H1 (cell line): ENCODE data around the gene ATP7B. TPM values are rescaled to one million over a fixed set of nuclear protein-coding genes. Genes with fewer than 3 reads are reported as not detected.
A peak's percentile ranks its signal among the peaks of the same experiment; 100 is the strongest.

Source experiments
- CTCF ChIA-PET: fragments of 300-600 bp; sonication (Branson Sonifier 250); formaldehyde crosslinking; loops from one replicate; lab custom pipeline; 2021; ENCODE audit not compliant: partially characterized antibody; lab: Charles Lee
- POLR2A ChIA-PET: fragments of 300-600 bp; sonication (Branson Sonifier 250); formaldehyde crosslinking; loops from one replicate; lab custom pipeline; 2021; ENCODE audit warnings: inconsistent platforms; ENCODE audit not compliant: partially characterized antibody; lab: Charles Lee
- DNase-seq, 2 experiments: peaks; one replicate each; pipeline versions ENCODE4 v3.0.0 to v3.0.0-alpha.2; 2010 to 2022; ENCODE audit warnings: low spot score in 2 of 2, low read depth in 1 of 2, mixed read lengths in 1 of 2
- FAIRE-seq: peaks from 2 replicates; lab custom pipeline; 2011; peaks lifted over from hg19 to GRCh38; lab: Jason Lieb, UNC
- H2AFZ ChIP-seq: 2 replicates; pipeline ENCODE4 v1.8.1; 2012; ENCODE audit warnings: low read length, inconsistent platforms
- H2AK5ac ChIP-seq: 2 replicates; pipeline ENCODE4 v1.6.1; 2013; ENCODE audit warnings: low read depth, low read length
- H2BK120ac ChIP-seq: replicated peaks from 2 replicates; pipeline ENCODE3; 2013; ENCODE audit warnings: low read depth, low read length, inconsistent platforms
- H2BK12ac ChIP-seq: 2 replicates; pipeline ENCODE4 v1.6.1; 2013; ENCODE audit warnings: low read depth, low read length
- H2BK15ac ChIP-seq: 2 replicates; pipeline ENCODE4 v1.6.1; 2013; ENCODE audit warnings: low read length
- H2BK20ac ChIP-seq: 2 replicates; pipeline ENCODE4 v1.6.1; 2013; ENCODE audit warnings: low read length
- H2BK5ac ChIP-seq: 2 replicates; pipeline ENCODE4 v1.6.1; 2013; ENCODE audit warnings: low read depth, low read length
- H3K14ac ChIP-seq: 2 replicates; pipeline ENCODE4 v1.6.1; 2013; ENCODE audit warnings: inconsistent platforms; ENCODE audit not compliant: insufficient read length
- H3K18ac ChIP-seq: 2 replicates; pipeline ENCODE4 v1.6.1; 2013; ENCODE audit warnings: low read length; ENCODE audit errors: extremely low read depth
- H3K23ac ChIP-seq: 2 replicates; pipeline ENCODE4 v1.6.1; 2013; ENCODE audit warnings: inconsistent platforms; ENCODE audit not compliant: insufficient read length
- H3K23me2 ChIP-seq: 2 replicates; pipeline ENCODE4 v1.6.1; 2013; ENCODE audit warnings: low read depth, low read length
- H3K27ac ChIP-seq: 2 replicates; pipeline ENCODE4 v1.6.1; 2011; ENCODE audit warnings: low read depth, low read length, inconsistent platforms
- H3K27me3 ChIP-seq, 4 experiments: replicated peaks in 1 of 4; 1 replicate in 1 of 4; 2 replicates in 3 of 4; pipeline versions ENCODE4 v1.6.1 to v1.8.1; 2011 to 2013; ENCODE audit warnings: low read length in 3 of 4, mild to moderate bottlenecking in 3 of 4, inconsistent platforms in 2 of 4, mixed read lengths in 2 of 4, moderate library complexity in 1 of 4; ENCODE audit not compliant: control insufficient read depth in 3 of 4, insufficient read depth in 3 of 4; ENCODE audit errors: extremely low read depth in 1 of 4
- H3K36me3 ChIP-seq, 4 experiments: 2 replicates each; pipeline versions ENCODE4 v1.6.1 to v1.8.1; 2011 to 2013; ENCODE audit warnings: mild to moderate bottlenecking in 4 of 4, low read length in 3 of 4, moderate library complexity in 2 of 4, control low read depth in 1 of 4, inconsistent platforms in 1 of 4; ENCODE audit not compliant: insufficient read depth in 4 of 4, control insufficient read depth in 2 of 4
- H3K4ac ChIP-seq: replicated peaks from 2 replicates; pipeline ENCODE3; 2013; ENCODE audit warnings: low read length, low read depth, mixed read lengths, inconsistent platforms; ENCODE audit not compliant: insufficient read length
- H3K4me1 ChIP-seq, 4 experiments: replicated peaks in 1 of 4; 1 replicate in 1 of 4; 2 replicates in 3 of 4; pipeline versions ENCODE4 v1.6.1 to v1.8.1; 2011 to 2013; ENCODE audit warnings: low read length in 3 of 4, inconsistent platforms in 2 of 4, mixed read lengths in 1 of 4; ENCODE audit not compliant: insufficient read depth in 4 of 4, control insufficient read depth in 3 of 4
- H3K4me2 ChIP-seq, 2 experiments: 2 replicates each; pipeline versions ENCODE4 v1.6.1 to v1.8.1; 2011 to 2013; ENCODE audit warnings: low read depth in 2 of 2, low read length in 2 of 2, control low read depth in 1 of 2, inconsistent platforms in 1 of 2, mild to moderate bottlenecking in 1 of 2; ENCODE audit not compliant: insufficient read depth in 1 of 2
- H3K4me3 ChIP-seq, 4 experiments: fragments of 200-600, 300-600 bp in 1 of 4; sonication (generic), shearing (Covaris generic), sonication (Bioruptor Twin) in 1 of 4; 2 replicates each; pipeline versions ENCODE4 v1.5.1 to v1.8.1; 2011 to 2016; ENCODE audit warnings: low read length in 4 of 4, low read depth in 3 of 4, control low read depth in 2 of 4, inconsistent platforms in 2 of 4, mild to moderate bottlenecking in 2 of 4, mixed read lengths in 1 of 4, moderate library complexity in 1 of 4; ENCODE audit not compliant: insufficient read depth in 2 of 4; ENCODE audit errors: extremely low read depth in 1 of 4
- H3K56ac ChIP-seq: replicated peaks from 2 replicates; pipeline ENCODE3; 2013; ENCODE audit warnings: low read depth, mild to moderate bottlenecking, mixed read lengths, low read length, inconsistent platforms; ENCODE audit not compliant: insufficient read length
- H3K79me1 ChIP-seq: 2 replicates; pipeline ENCODE4 v1.6.1; 2013; ENCODE audit warnings: low read depth, low read length, control low read depth
- H3K79me2 ChIP-seq, 2 experiments: 2 replicates each; pipeline versions ENCODE4 v1.6.1 to v1.8.1; 2012 to 2013; ENCODE audit warnings: low read length in 2 of 2, mild to moderate bottlenecking in 2 of 2, inconsistent platforms in 1 of 2; ENCODE audit not compliant: insufficient read depth in 2 of 2, control insufficient read depth in 1 of 2
- H3K9ac ChIP-seq, 4 experiments: replicated peaks in 1 of 4; 1 replicate in 1 of 4; 2 replicates in 3 of 4; pipeline versions ENCODE4 v1.6.1 to v1.8.1; 2011 to 2013; ENCODE audit warnings: low read depth in 3 of 4, low read length in 3 of 4, control low read depth in 2 of 4, mild to moderate bottlenecking in 2 of 4, moderate library complexity in 2 of 4, inconsistent platforms in 1 of 4; ENCODE audit errors: extremely low read depth in 1 of 4
- H3K9me3 ChIP-seq, 2 experiments: 2 replicates each; pipeline versions ENCODE4 v1.6.1 to v1.8.1; 2012 to 2013; ENCODE audit warnings: mild to moderate bottlenecking in 2 of 2, moderate library complexity in 2 of 2, control low read depth in 1 of 2, inconsistent platforms in 1 of 2, low read depth in 1 of 2, low read length in 1 of 2, mixed read lengths in 1 of 2; ENCODE audit not compliant: insufficient read depth in 2 of 2
- H4K20me1 ChIP-seq, 2 experiments: replicated peaks in 1 of 2; 2 replicates each; pipeline versions ENCODE3 to v1.8.1; 2011 to 2013; ENCODE audit warnings: inconsistent platforms in 2 of 2, low read length in 2 of 2, mild to moderate bottlenecking in 1 of 2; ENCODE audit not compliant: insufficient read depth in 2 of 2, control insufficient read depth in 1 of 2
- H4K5ac ChIP-seq: 2 replicates; pipeline ENCODE4 v1.6.1; 2013; ENCODE audit warnings: low read length, low read depth, mixed read lengths, inconsistent platforms; ENCODE audit not compliant: insufficient read length
- H4K8ac ChIP-seq: 2 replicates; pipeline ENCODE4 v1.8.0; 2013; ENCODE audit warnings: mild to moderate bottlenecking, moderate library complexity, low read length, inconsistent platforms; ENCODE audit not compliant: insufficient read depth; ENCODE audit errors: extremely low read depth
- H4K91ac ChIP-seq: replicated peaks from 2 replicates; pipeline ENCODE3; 2013; ENCODE audit warnings: low read length, mixed read lengths, inconsistent platforms; ENCODE audit not compliant: insufficient read length
- CHD1 ChIP-seq: IDR thresholded peaks from 2 replicates; pipeline ENCODE4 v1.6.1; 2012; ENCODE audit warnings: low read depth, low read length, improper control_type of control experiment
- FOSL1 ChIP-seq: IDR thresholded peaks from 2 replicates; pipeline ENCODE4 v1.6.1; 2011; ENCODE audit warnings: mild to moderate bottlenecking, low read depth, low read length, moderate library complexity; ENCODE audit not compliant: insufficient read depth
- POLR2A ChIP-seq, 2 experiments: IDR thresholded peaks; 1 replicate in 1 of 2; 2 replicates in 1 of 2; pipeline ENCODE4 v1.6.1; 2011; ENCODE audit warnings: low read depth in 2 of 2, low read length in 2 of 2, mild to moderate bottlenecking in 2 of 2; ENCODE audit errors: control extremely low read depth in 1 of 2
- RXRA ChIP-seq: IDR thresholded peaks from 2 replicates; pipeline ENCODE4 v1.6.1; 2011; ENCODE audit warnings: low read depth, mild to moderate bottlenecking, low read length, moderate library complexity; ENCODE audit not compliant: insufficient read depth
- SP1 ChIP-seq: IDR thresholded peaks from 2 replicates; pipeline ENCODE4 v1.6.1; 2011; ENCODE audit warnings: low read depth, low read length
- SUZ12 ChIP-seq: fragments of 200-600 bp; sonication (generic); IDR thresholded peaks from 2 replicates; pipeline ENCODE4 v1.6.1; 2012; ENCODE audit warnings: mild to moderate bottlenecking, inconsistent platforms, low read length, moderate library complexity, mixed read lengths
- WGBS, 2 experiments: shearing (Covaris generic) in 1 of 2; methylation state at CpG; one replicate each; pipeline versions ENCODE4 v1.1.6 to v1.1.7; 2013 to 2015; ENCODE audit warnings: low lambda C conversion rate in 2 of 2, mixed read lengths in 2 of 2, inconsistent platforms in 1 of 2, low coverage in 1 of 2, missing lambda C conversion rate in 1 of 2; ENCODE audit not compliant: insufficient replicate concordance in 2 of 2, insufficient coverage in 1 of 2, insufficient read length in 1 of 2; ENCODE audit errors: extremely low coverage in 1 of 2, missing lambda C conversion rate in 1 of 2; 5-methylcytosine and 5-hydroxymethylcytosine counted together
- polyA plus RNA-seq, 7 experiments: library from polyadenylated mRNA; depleted of rRNA in 3 of 7; stranded (reverse) in 5 of 7; unstranded in 2 of 7; fragments of >200 nt in 5 of 7; fragments of 200-250 nt in 2 of 7; gene quantifications; 1 replicate in 5 of 7; 2 replicates in 1 of 7; 4 replicates in 1 of 7; pipeline versions ENCODE4 v1.2.1 to v1.2.3, GENCODE V29; 2011 to 2013; ENCODE audit warnings: missing spikeins in 2 of 7, mixed read lengths in 2 of 7
- total RNA-seq: library from RNA; stranded (reverse); fragmentation: NEBNext Ultra II Directional; extraction: Animal tissue kit (Norgen Biotek cat#: 25700); gene quantifications from 2 replicates; pipeline ENCODE4 v1.2.1, GENCODE V29; 2021

ATP7B gene
- total and polyA plus RNA-seq, 2 of the 8 experiments (the other 6 are each of a cell fraction or from before 2014, with no cell fraction given): 4.1 to 9.2 TPM

DNA sequence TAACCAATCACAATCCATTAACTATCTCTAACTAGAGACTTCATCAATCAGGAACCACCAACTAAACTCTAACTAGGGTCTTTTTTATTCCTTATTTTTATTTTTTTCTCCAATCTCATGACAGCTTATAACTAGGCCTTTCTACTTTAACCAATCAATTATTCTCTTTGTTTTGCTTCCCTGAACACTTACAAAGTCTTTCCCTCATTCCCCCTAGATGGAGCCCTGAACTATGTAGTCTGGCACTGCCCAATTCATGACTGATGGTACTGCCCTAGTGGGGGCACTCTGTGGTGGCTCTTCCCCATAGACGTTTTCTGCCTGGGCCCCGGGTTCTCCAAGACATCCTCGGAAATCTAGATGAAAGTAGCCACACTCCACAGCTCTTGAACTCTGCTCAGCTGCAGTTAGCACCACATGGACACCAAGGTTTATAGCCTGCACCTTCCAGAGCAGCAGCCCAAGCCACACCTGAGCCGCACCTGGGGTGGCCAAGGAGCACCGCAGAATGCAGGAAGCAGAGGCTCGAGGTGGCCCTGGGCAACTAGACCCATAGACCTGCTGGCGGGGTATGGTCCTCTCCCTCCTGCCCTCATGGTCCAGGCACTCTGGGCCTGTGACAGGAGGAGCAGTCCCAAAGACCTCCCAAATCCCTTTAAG is 6.6 kb downstream of the ATP7B start:
- H4K8ac ChIP-seq: no peak overlapping the region
- no peaks in the 10 kb centered on the region for H3K36me3 ChIP-seq
- H4K20me1 ChIP-seq: peaks cover 0 to 6% of the 10 kb centered on the region in 2 experiments
- H3K56ac ChIP-seq: peak overlapping the region; percentile 7
- no peak overlapping the region for H3K23ac ChIP-seq
- no peaks in the 10 kb centered on the region for H3K79me2 ChIP-seq
- 89% methylated on average over 7 of the region's 7 CpGs; no CpG with 5 or more reads in 1 of the 2 experiments for WGBS, 2 experiments
- peaks cover 0 to 6% (median 2%) of the 10 kb centered on the region in 4 experiments; a peak in 4 of 7 replicates for H3K27me3 ChIP-seq
- H2AK5ac ChIP-seq: no peak overlapping the region
- no peak overlapping the region for H2BK120ac ChIP-seq
- H3K4me3 ChIP-seq: no peak overlapping the region
- H3K4ac ChIP-seq: no peak overlapping the region
- H3K18ac ChIP-seq: no peak overlapping the region
- CTCF ChIA-PET: interaction anchor here (0.7 to 6.7 kb wide), 8 partner anchors 8 to 156 kb away, joined by 3 to 107 read pairs (median 4); partner anchors contain the start of gene NEK5
- H3K4me2 ChIP-seq: no peak overlapping the region
- no peak overlapping the region for H3K9ac ChIP-seq
- no peak overlapping the region for H3K14ac ChIP-seq
- no peak overlapping the region for H2BK15ac ChIP-seq
- H3K9me3 ChIP-seq: no peaks in the 10 kb centered on the region
- H2AFZ ChIP-seq: no peak overlapping the region
- H2BK20ac ChIP-seq: no peak overlapping the region
- FAIRE-seq (no peak), DNase-seq (no peak)
- POLR2A ChIA-PET: interaction anchor here (2.3 kb wide), 1 partner anchor 8 kb away, joined by 8 read pairs; the partner anchor contains the start of gene ALG11
- H2BK12ac ChIP-seq: no peak overlapping the region
- no peak overlapping the region for H2BK5ac ChIP-seq
- no peak overlapping the region for H4K5ac ChIP-seq
- H3K79me1 ChIP-seq: peaks cover 4% of the 10 kb centered on the region
- no peak for TF ChIP-seq CHD1
- TF ChIP-seq POLR2A (IDR thresholded peaks at IDR 0.05; ENCODE audit: control extremely low read depth in 1 of 2, low read depth in 2 of 2, low read length in 2 of 2): no peak
- TF ChIP-seq RXRA: no peak
- no peak for TF ChIP-seq SP1
- no peak for TF ChIP-seq FOSL1
- no peak for TF ChIP-seq SUZ12
- H3K27ac ChIP-seq: no peak overlapping the region
- no peaks in the 10 kb centered on the region for H3K23me2 ChIP-seq
- H4K91ac ChIP-seq: no peak overlapping the region
- H3K4me1 ChIP-seq: peaks cover 0 to 4% (median 2%) of the 10 kb centered on the region in 4 experiments; a peak in 4 of 7 replicates
